Measurements from ENCODE around the gene TNFRSF4.
"Not testable (repeated sequence)": the region's sequence is repeated elsewhere in the genome, so short reads cannot be mapped to it uniquely, and the experiment has no call there.

Gene TNFRSF4

GRCh38 chr1:1181129-1181937 is 32.6 kb downstream of the TNFRSF4 start:
- no peak for DNase-seq

- DNase-seq, result no peak
Observed at GRCh38 chr1:1179983-1180861, 33.7 kb downstream of the TNFRSF4 start.

- DNase-seq, result no peak
Observed at GRCh38 chr1:1179346-1179982, 34.5 kb downstream of the TNFRSF4 start.

- DNase-seq, result no peak
Observed at GRCh38 chr1:1178794-1179331, 35.1 kb downstream of the TNFRSF4 start.

- DNase-seq, result no peak
Observed at GRCh38 chr1:1177452-1178206, 36.3 kb downstream of the TNFRSF4 start.

- DNase-seq, result no peak
Observed at GRCh38 chr1:1176931-1177330, 37.0 kb downstream of the TNFRSF4 start.

GRCh38 chr1:1176063-1176761 is 37.7 kb downstream of the TNFRSF4 start:
- DNase-seq, result not testable (repeated sequence)

- DNase-seq, result no peak
Observed at GRCh38 chr1:1175221-1176062, 38.5 kb downstream of the TNFRSF4 start.

- peak; percentile 65 to 77 for DNase-seq
Observed at GRCh38 chr1:1173793-1174415, 40.0 kb downstream of the TNFRSF4 start, which contains the start of gene TTLL10. TTLL10 (plus strand) TSS chr1:1173880; CDS start chr1:1179216, 5,336 bp downstream.

- DNase-seq, result no peak
Observed at GRCh38 chr1:1173061-1173792, 40.7 kb downstream of the TNFRSF4 start.

- DNase-seq, result peak; percentile 50 to 74
Observed at GRCh38 chr1:1171546-1172340, 42.2 kb downstream of the TNFRSF4 start.

- DNase-seq, result no peak
Observed at GRCh38 chr1:1171161-1171545, 42.8 kb downstream of the TNFRSF4 start.

GRCh38 chr1:1170215-1171091 is 43.5 kb downstream of the TNFRSF4 start:
- DNase-seq, result no peak

- no peak for DNase-seq
Observed at GRCh38 chr1:1169429-1170214, 44.3 kb downstream of the TNFRSF4 start.

GRCh38 chr1:1168451-1169411 is 45.2 kb downstream of the TNFRSF4 start:
- no peak for DNase-seq

Measured in CD4-positive, alpha-beta T cell treated with Interleukin-1 beta for 1 hour (primary cell).